Measurements from ENCODE around the gene MYEF2.

GRCh38 chr15:48175126-48175525 lies 3.0 kb downstream of the MYEF2 start:
- TF ChIP-seq POLR2A (IDR thresholded peaks at IDR 0.05; ENCODE audit: low read depth, low read length), result no peak
- TF ChIP-seq POLR2AphosphoS5 (IDR thresholded peaks at IDR 0.05; ENCODE audit: low read depth, low read length), result no peak
- TF ChIP-seq TAF1 (IDR thresholded peaks at IDR 0.05; ENCODE audit: borderline replicate concordance, low read depth, low read length), result no peak
